ENCODE results near the gene YWHAQ. TPM values are rescaled to one million over a fixed set of nuclear protein-coding genes. Genes with fewer than 3 reads are reported as not detected.

The YWHAQ gene
- polyA plus RNA-seq, 1 of the 3 experiments (the other 2 are of a cell fraction) = 240 TPM

DNA sequence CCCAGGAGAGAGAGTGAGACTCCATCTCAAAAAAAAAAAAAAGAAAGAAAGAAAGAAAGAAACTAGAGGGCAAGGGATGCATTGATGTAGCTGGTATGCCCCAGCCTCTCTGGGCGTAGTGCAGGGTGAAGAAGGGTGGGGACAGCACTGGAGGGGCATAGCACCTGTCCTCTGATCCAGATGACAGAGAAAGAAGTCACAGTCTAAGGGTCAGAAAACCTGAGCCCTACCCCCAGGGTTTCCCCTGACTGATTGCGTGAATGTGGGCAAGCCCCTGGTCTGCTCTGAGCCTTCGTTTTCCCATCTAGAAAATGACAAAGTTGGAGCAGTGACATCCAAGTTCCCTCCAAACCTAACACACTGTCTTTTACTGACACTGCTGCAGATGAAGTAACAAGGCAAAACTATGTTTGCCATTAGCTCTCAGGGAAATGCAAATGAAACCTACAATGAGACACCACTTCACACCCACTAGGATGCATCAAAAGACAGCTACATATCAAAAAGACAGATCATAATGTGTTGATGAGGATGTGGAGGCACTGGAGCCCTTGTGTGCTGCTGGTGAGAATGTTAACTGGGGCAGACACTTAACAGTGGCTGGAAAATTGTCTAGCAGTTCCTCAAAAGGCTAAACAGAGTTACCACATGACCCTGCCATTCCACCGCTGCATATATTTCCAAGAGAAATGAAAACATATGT lies 19.5 kb upstream of the YWHAQ start:
- Histone ChIP-seq H3K4me1 (ENCODE audit: control insufficient read depth in 1 of 2, insufficient read depth in 2 of 2, low read depth in 1 of 2, low read length in 1 of 2) (peaks cover 11 to 12% of the 10 kb centered on the region in 2 experiments; a peak in 3 of 4 replicates), H3K27me3 (ENCODE audit: insufficient read depth) (no peaks in the 10 kb centered on the region), H3K4me2 (no peak overlapping the region), H4K20me1 (ENCODE audit: insufficient read depth) (no peaks in the 10 kb centered on the region), H3K79me2 (ENCODE audit: insufficient read depth) (no peaks in the 10 kb centered on the region), H3K9me2 (no peaks in the 10 kb centered on the region), H3K9ac (no peak overlapping the region), H3K9me3 (no peaks in the 10 kb centered on the region), H2AFZ (ENCODE audit: low read depth) (no peak overlapping the region), H3F3A (replicated peaks; ENCODE audit: insufficient read depth) (peaks cover 10% of the 10 kb centered on the region), H3K4me3 (ENCODE audit: low read depth in 2 of 2, low read length in 1 of 2) (no peak overlapping the region), H3K36me3 (replicated peaks in 1 of 2; ENCODE audit: control insufficient read depth in 1 of 2, insufficient read depth in 2 of 2, low read length in 1 of 2) (no peaks in the 10 kb centered on the region), H3K27ac (ENCODE audit: low read depth in 2 of 2, low read length in 1 of 2) (no peak overlapping the region)
- WGBS (ENCODE audit: low lambda C conversion rate) = 85% methylated on average over 4 of the region's 4 CpGs
- TF ChIP-seq TEAD4 (IDR thresholded peaks at IDR 0.05; ENCODE audit: borderline replicate concordance, insufficient read depth) = no peak
- TF ChIP-seq YY1 (IDR thresholded peaks at IDR 0.05; ENCODE audit: low read depth) = no peak
- TF ChIP-seq, protein P1, sequence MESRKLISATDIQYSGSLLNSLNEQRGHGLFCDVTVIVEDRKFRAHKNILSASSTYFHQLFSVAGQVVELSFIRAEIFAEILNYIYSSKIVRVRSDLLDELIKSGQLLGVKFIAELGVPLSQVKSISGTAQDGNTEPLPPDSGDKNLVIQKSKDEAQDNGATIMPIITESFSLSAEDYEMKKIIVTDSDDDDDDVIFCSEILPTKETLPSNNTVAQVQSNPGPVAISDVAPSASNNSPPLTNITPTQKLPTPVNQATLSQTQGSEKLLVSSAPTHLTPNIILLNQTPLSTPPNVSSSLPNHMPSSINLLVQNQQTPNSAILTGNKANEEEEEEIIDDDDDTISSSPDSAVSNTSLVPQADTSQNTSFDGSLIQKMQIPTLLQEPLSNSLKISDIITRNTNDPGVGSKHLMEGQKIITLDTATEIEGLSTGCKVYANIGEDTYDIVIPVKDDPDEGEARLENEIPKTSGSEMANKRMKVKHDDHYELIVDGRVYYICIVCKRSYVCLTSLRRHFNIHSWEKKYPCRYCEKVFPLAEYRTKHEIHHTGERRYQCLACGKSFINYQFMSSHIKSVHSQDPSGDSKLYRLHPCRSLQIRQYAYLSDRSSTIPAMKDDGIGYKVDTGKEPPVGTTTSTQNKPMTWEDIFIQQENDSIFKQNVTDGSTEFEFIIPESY (IDR thresholded peaks at IDR 0.05; ENCODE audit: borderline replicate concordance, low read depth) = no peak
- no peak for TF ChIP-seq EP300 (IDR thresholded peaks at IDR 0.05; ENCODE audit: borderline replicate concordance in 1 of 2, low read depth in 1 of 2, low read length in 1 of 2)
- TF ChIP-seq, protein P2, sequence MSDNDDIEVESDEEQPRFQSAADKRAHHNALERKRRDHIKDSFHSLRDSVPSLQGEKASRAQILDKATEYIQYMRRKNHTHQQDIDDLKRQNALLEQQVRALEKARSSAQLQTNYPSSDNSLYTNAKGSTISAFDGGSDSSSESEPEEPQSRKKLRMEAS (IDR thresholded peaks at IDR 0.05; ENCODE audit: low read depth) = no peak
- TF ChIP-seq MXI1 (IDR thresholded peaks at IDR 0.05; ENCODE audit: low read depth, low read length) = no peak
- no peak for TF ChIP-seq RAD21 (IDR thresholded peaks at IDR 0.05; ENCODE audit: low read length)
- ChIA-PET CTCF (interaction anchor here (1.8 kb wide), 1 partner anchor 12 kb away, joined by 5 read pairs; no protein-coding TSS in a partner anchor), POLR2A (no interaction called here)
- DNase-seq = no peak

DNA sequence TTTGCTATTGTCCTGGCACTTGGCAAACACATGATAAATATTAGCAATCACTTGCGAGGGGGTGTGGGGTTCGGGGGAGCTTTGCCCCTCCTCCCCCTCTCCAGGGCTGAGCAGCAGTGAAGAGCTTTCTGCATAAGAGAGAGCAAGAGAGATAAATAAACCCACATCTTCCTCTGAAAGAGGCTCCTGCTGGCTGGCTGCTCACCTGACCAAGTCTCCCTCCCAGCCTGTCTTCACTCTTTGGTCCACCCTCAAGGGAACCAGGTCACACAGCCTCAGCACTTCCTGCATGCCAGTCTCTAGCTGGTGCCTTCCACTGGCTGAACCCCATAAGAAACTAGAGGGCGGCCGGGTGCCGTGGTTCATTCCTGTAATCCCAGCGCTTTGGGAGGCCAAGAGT lies 18.5 kb upstream of the YWHAQ start:
- H3K4me3 ChIP-seq (ENCODE audit: low read depth in 2 of 2, low read length in 1 of 2) = no peak overlapping the region
- no peak overlapping the region for H3K9ac ChIP-seq
- H3K4me1 ChIP-seq (ENCODE audit: control insufficient read depth in 1 of 2, insufficient read depth in 2 of 2, low read depth in 1 of 2, low read length in 1 of 2) = peaks cover 2 to 7% of the 10 kb centered on the region in 2 experiments; a peak in 3 of 4 replicates
- no peak overlapping the region for H3K4me2 ChIP-seq
- H3K9me3 ChIP-seq = no peaks in the 10 kb centered on the region
- no peaks in the 10 kb centered on the region for H3K36me3 ChIP-seq (replicated peaks in 1 of 2; ENCODE audit: control insufficient read depth in 1 of 2, insufficient read depth in 2 of 2, low read length in 1 of 2)
- no peaks in the 10 kb centered on the region for H3K9me2 ChIP-seq
- ChIA-PET POLR2A (interaction anchor here (1.0 kb wide), 1 partner anchor 18 kb away, joined by 3 read pairs; the partner anchor contains the start of gene YWHAQ), CTCF (interaction anchor here (0.9 to 1.8 kb wide), 2 partner anchors 11 to 20 kb away, joined by 3 to 5 read pairs; no protein-coding TSS in a partner anchor)
- H3K27me3 ChIP-seq (ENCODE audit: insufficient read depth) = no peaks in the 10 kb centered on the region
- no peak overlapping the region for H2AFZ ChIP-seq (ENCODE audit: low read depth)
- peaks cover 4% of the 10 kb centered on the region for H3F3A ChIP-seq (replicated peaks; ENCODE audit: insufficient read depth)
- no peak overlapping the region for H3K27ac ChIP-seq (ENCODE audit: low read depth in 2 of 2, low read length in 1 of 2)
- H3K79me2 ChIP-seq (ENCODE audit: insufficient read depth) = no peaks in the 10 kb centered on the region
- H4K20me1 ChIP-seq (ENCODE audit: insufficient read depth) = no peaks in the 10 kb centered on the region
- no peak for DNase-seq
- 93% methylated on average over 6 of the region's 6 CpGs for WGBS (ENCODE audit: low lambda C conversion rate)
- no peak for TF ChIP-seq RCOR1 (IDR thresholded peaks at IDR 0.05; ENCODE audit: low read length)
- no peak for TF ChIP-seq TAF1 (IDR thresholded peaks at IDR 0.05; ENCODE audit: borderline replicate concordance, low read depth, low read length)
- TF ChIP-seq NRF1 (IDR thresholded peaks at IDR 0.05; ENCODE audit: low read depth, low read length) = no peak
- no peak for TF ChIP-seq EZH2phosphoT487 (IDR thresholded peaks at IDR 0.05; ENCODE audit: borderline replicate concordance, low read depth)
- TF ChIP-seq, protein P3, sequence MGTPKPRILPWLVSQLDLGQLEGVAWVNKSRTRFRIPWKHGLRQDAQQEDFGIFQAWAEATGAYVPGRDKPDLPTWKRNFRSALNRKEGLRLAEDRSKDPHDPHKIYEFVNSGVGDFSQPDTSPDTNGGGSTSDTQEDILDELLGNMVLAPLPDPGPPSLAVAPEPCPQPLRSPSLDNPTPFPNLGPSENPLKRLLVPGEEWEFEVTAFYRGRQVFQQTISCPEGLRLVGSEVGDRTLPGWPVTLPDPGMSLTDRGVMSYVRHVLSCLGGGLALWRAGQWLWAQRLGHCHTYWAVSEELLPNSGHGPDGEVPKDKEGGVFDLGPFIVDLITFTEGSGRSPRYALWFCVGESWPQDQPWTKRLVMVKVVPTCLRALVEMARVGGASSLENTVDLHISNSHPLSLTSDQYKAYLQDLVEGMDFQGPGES (IDR thresholded peaks at IDR 0.05; ENCODE audit: low read depth, low read length) = no peak
- no peak for TF ChIP-seq FOXJ3 (CRISPR knock-in tag; IDR thresholded peaks at IDR 0.05)
- TF ChIP-seq, protein P4, sequence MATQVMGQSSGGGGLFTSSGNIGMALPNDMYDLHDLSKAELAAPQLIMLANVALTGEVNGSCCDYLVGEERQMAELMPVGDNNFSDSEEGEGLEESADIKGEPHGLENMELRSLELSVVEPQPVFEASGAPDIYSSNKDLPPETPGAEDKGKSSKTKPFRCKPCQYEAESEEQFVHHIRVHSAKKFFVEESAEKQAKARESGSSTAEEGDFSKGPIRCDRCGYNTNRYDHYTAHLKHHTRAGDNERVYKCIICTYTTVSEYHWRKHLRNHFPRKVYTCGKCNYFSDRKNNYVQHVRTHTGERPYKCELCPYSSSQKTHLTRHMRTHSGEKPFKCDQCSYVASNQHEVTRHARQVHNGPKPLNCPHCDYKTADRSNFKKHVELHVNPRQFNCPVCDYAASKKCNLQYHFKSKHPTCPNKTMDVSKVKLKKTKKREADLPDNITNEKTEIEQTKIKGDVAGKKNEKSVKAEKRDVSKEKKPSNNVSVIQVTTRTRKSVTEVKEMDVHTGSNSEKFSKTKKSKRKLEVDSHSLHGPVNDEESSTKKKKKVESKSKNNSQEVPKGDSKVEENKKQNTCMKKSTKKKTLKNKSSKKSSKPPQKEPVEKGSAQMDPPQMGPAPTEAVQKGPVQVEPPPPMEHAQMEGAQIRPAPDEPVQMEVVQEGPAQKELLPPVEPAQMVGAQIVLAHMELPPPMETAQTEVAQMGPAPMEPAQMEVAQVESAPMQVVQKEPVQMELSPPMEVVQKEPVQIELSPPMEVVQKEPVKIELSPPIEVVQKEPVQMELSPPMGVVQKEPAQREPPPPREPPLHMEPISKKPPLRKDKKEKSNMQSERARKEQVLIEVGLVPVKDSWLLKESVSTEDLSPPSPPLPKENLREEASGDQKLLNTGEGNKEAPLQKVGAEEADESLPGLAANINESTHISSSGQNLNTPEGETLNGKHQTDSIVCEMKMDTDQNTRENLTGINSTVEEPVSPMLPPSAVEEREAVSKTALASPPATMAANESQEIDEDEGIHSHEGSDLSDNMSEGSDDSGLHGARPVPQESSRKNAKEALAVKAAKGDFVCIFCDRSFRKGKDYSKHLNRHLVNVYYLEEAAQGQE (IDR thresholded peaks at IDR 0.05; ENCODE audit: low read depth, low read length) = no peak
- TF ChIP-seq CHD2 (IDR thresholded peaks at IDR 0.05; ENCODE audit: low read length, partially characterized antibody) = no peak
- TF ChIP-seq FOSL2 (IDR thresholded peaks at IDR 0.05; ENCODE audit: borderline replicate concordance, low read depth) = no peak
- TF ChIP-seq GABPA (IDR thresholded peaks at IDR 0.05; ENCODE audit: low read depth) = no peak
- TF ChIP-seq, protein P5, sequence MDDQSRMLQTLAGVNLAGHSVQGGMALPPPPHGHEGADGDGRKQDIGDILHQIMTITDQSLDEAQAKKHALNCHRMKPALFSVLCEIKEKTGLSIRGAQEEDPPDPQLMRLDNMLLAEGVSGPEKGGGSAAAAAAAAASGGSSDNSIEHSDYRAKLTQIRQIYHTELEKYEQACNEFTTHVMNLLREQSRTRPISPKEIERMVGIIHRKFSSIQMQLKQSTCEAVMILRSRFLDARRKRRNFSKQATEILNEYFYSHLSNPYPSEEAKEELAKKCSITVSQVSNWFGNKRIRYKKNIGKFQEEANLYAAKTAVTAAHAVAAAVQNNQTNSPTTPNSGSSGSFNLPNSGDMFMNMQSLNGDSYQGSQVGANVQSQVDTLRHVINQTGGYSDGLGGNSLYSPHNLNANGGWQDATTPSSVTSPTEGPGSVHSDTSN (IDR thresholded peaks at IDR 0.05) = no peak

Data from SK-N-SH (cell line).